Measurements from ENCODE around the gene TGM6. TPM values are rescaled to one million over a fixed set of nuclear protein-coding genes. Genes with fewer than 3 reads are reported as not detected.
A peak's percentile ranks its signal among the peaks of the same experiment; 100 is the strongest.

TGM6 gene
- total RNA-seq, 1 experiment from 2014 or later = not detected

DNA sequence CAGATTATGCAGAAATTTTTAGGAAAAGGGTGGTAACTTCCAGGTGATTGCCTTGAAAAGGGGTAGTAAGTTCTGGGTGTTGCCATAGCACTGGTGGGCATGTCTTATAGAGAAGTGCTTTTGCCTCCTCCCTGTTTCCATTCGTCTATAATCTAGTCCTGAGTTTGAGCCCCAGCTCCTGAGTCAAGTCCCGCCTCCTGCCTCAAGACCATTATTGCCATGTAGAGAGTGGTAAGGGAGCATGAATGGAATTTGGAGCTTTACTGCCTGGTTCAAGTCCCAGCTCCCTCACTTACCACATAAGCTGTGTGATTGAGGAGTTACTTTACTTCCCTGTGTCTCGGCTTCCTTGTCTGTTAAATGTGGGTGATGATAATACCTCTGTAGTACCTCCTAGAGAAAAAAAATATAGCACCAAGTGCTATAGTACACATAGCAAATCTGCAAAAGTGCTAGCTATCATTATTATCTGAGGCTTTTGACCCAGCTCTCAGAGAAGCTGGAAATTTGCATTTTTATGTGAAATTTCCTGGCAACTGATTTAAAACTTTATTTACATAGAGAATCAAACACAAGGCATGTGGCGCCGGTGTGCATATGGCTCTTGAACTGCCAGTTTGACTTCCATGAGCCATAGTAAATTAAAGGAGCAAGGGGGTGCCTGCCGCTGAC, 36.0 kb downstream of the TGM6 start:
- no peak overlapping the region for H4K8ac ChIP-seq (replicated peaks; ENCODE audit: insufficient read length, low read depth, low read length)
- Mint-ChIP-seq H3K27me3 (ENCODE audit: low read depth) (peaks cover 10% of the 10 kb centered on the region), H3K27ac (no peak overlapping the region), H3K36me3 (ENCODE audit: insufficient read depth in 1 of 3, low read depth in 3 of 3) (no peaks in the 10 kb centered on the region), H3K4me3 (no peak overlapping the region), H3K4me1 (no peaks in the 10 kb centered on the region), H3K9me3 (no peaks in the 10 kb centered on the region; a peak in 1 of 5 replicates)
- no peak overlapping the region for H3T11ph ChIP-seq (ENCODE audit: low read length)
- no peak overlapping the region for H4K91ac ChIP-seq (ENCODE audit: insufficient read length, low read depth, low read length)
- no peak overlapping the region for H4K5ac ChIP-seq (ENCODE audit: insufficient read length, low read depth, low read length)
- H3K9ac ChIP-seq (ENCODE audit: extremely low read depth, insufficient read length, low read length) = no peak overlapping the region
- no peak overlapping the region for H2BK120ac ChIP-seq (ENCODE audit: low read depth, low read length, poor library complexity, severe bottlenecking)
- H2AK5ac ChIP-seq (ENCODE audit: insufficient read length, low read length) = no peak overlapping the region
- no peak overlapping the region for H2BK20ac ChIP-seq (ENCODE audit: low read depth, low read length, poor library complexity, severe bottlenecking)
- no peak overlapping the region for H3K4ac ChIP-seq (ENCODE audit: low read depth, low read length)
- H3K27ac ChIP-seq (ENCODE audit: insufficient read length, low read depth, low read length) = no peak overlapping the region
- no peak overlapping the region for H3K4me2 ChIP-seq (ENCODE audit: insufficient read depth, insufficient read length, low read length)
- H3K56ac ChIP-seq (ENCODE audit: insufficient read length, low read depth, low read length) = no peak overlapping the region
- no peak overlapping the region for H2BK15ac ChIP-seq (ENCODE audit: low read depth, low read length)
- no peak for TF ChIP-seq CTCF (conservative IDR thresholded peaks at IDR 0.05)
- H3K14ac ChIP-seq (ENCODE audit: insufficient read depth, low read length) = peak overlapping the region; percentile 20; the same call in 1 of the 2 replicates
- H3K79me2 ChIP-seq (ENCODE audit: insufficient read depth, low read length) = no peaks in the 10 kb centered on the region
- H2BK12ac ChIP-seq (ENCODE audit: insufficient read length, low read depth, low read length) = no peak overlapping the region
- no peaks in the 10 kb centered on the region for H3K4me1 ChIP-seq (ENCODE audit: insufficient read depth, low read length)
- H3K27me3 ChIP-seq (ENCODE audit: insufficient read depth, low read length) = no peaks in the 10 kb centered on the region
- WGBS (ENCODE audit: extremely low coverage, insufficient read length, low lambda C conversion rate) = no CpG with 5 or more reads among the region's 6 CpGs
- H3K18ac ChIP-seq (ENCODE audit: insufficient read length, low read depth, low read length) = no peak overlapping the region
- H2BK5ac ChIP-seq (ENCODE audit: insufficient read length, low read length) = no peak overlapping the region
- no peaks in the 10 kb centered on the region for H3K23me2 ChIP-seq (ENCODE audit: insufficient read length, low read depth, low read length, poor library complexity, severe bottlenecking)
- H4K20me1 ChIP-seq (ENCODE audit: control insufficient read depth, insufficient read depth, insufficient read length) = no peaks in the 10 kb centered on the region
- H3K23ac ChIP-seq (ENCODE audit: insufficient read length, low read depth, low read length) = no peak overlapping the region
- no peak overlapping the region for H2AFZ ChIP-seq (ENCODE audit: low read length)
- no peaks in the 10 kb centered on the region for H3K9me3 ChIP-seq (ENCODE audit: control insufficient read depth, low read depth, low read length)
- no peak for DNase-seq
- H3K79me1 ChIP-seq (ENCODE audit: insufficient read depth, low read depth, low read length, poor library complexity, severe bottlenecking) = no peaks in the 10 kb centered on the region

All from H9 (cell line).